Kidney epithelial cell (primary cell): ENCODE data around the gene PRR5L. TPM values are rescaled to one million over a fixed set of nuclear protein-coding genes. Genes with fewer than 3 reads are reported as not detected.

Experiments used
- DNase-seq: peaks from one replicate; pipeline ENCODE4 v3.0.0-alpha.2; 2010; ENCODE audit warnings: low read depth
- H3K27me3 ChIP-seq: 2 replicates; pipeline ENCODE4 v1.6.0; 2011; ENCODE audit warnings: low read length; ENCODE audit not compliant: control insufficient read depth, insufficient read depth
- H3K36me3 ChIP-seq: 2 replicates; pipeline ENCODE4 v1.5.1; 2011; ENCODE audit warnings: low read length; ENCODE audit not compliant: control insufficient read depth, insufficient read depth
- H3K4me3 ChIP-seq: 2 replicates; pipeline ENCODE4 v1.5.1; 2011; ENCODE audit warnings: low read depth, mild to moderate bottlenecking, control low read depth, low read length
- total RNA-seq: library from RNA; depleted of rRNA; stranded (reverse); fragments of >200 nt; gene quantifications from 2 replicates; pipeline ENCODE4 v1.2.3, GENCODE V29; 2015
- TF ChIP-seq, protein P1 (sequence below): IDR thresholded peaks from 2 replicates; pipeline ENCODE4 v1.5.1; 2011; ENCODE audit warnings: mild to moderate bottlenecking, moderate library complexity, low read length, control low read depth, inconsistent platforms; ENCODE audit not compliant: insufficient read depth, poor library complexity, severe bottlenecking

The PRR5L gene
- total RNA-seq, 1 donor from 2014 or later, result 15.9 TPM

DNA sequence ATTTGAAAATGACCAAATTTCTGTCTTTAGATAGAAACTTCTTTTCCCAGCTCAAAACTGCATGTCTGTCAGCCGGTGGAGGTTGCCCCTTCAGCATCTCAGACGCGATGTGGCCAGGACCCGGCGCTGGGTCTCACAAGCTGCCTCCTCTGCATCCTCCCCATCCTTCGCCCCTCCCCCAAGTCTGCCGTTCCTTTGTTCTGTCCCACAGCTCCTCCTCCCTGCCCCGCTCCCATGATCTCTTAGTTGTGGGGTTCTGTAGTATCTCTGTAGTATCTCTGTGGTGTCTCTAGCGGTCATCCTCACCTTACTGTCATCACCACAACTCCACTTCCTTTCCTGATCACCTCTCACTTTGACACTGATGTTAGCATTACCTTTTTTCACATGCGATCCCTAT, 164.1 kb downstream of the PRR5L start:
- no peak overlapping the region for H3K4me3 ChIP-seq
- no peaks in the 10 kb centered on the region for H3K27me3 ChIP-seq
- DNase-seq, result no peak
- TF ChIP-seq, protein P1, sequence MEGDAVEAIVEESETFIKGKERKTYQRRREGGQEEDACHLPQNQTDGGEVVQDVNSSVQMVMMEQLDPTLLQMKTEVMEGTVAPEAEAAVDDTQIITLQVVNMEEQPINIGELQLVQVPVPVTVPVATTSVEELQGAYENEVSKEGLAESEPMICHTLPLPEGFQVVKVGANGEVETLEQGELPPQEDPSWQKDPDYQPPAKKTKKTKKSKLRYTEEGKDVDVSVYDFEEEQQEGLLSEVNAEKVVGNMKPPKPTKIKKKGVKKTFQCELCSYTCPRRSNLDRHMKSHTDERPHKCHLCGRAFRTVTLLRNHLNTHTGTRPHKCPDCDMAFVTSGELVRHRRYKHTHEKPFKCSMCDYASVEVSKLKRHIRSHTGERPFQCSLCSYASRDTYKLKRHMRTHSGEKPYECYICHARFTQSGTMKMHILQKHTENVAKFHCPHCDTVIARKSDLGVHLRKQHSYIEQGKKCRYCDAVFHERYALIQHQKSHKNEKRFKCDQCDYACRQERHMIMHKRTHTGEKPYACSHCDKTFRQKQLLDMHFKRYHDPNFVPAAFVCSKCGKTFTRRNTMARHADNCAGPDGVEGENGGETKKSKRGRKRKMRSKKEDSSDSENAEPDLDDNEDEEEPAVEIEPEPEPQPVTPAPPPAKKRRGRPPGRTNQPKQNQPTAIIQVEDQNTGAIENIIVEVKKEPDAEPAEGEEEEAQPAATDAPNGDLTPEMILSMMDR, result no peak
- peaks cover 2% of the 10 kb centered on the region for H3K36me3 ChIP-seq

DNA sequence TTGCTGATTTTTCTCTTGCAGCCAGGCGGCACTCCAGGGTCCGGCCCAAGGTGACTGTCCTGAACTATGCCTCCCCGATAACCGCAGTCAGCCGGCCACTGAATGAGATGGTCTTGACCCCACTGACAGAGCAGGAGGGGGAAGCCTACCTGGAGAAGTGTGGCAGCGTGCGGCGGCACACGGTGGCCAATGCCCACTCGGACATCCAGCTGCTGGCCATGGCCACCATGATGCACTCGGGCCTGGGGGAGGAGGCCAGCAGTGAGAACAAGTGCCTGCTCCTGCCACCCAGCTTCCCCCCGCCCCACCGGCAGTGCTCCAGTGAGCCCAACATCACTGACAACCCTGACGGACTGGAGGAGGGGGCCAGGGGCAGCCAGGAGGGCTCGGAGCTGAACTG, 166.2 kb downstream of the PRR5L start:
- TF ChIP-seq, protein P1, result no peak
- H3K36me3 ChIP-seq, result peaks cover 2% of the 10 kb centered on the region

DNA sequence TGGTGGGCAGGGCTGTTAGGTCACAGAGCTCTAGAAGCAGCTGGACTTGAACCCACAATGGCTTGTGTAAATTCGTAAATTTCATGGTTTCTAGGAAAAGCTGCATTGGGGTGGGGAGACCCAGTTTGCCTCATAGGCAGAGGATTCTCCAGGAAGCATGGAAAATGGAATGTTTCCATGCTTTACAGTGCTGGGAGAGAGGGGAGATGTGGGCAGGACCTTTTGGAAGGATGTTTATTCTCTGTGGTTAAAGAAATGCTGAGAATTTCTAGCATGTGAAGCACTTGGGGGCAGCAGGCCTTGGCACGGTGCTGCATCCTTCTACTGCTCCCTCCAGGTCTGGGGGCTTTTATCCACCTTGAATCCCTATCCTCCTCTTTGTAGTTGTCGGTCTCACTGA, 167.7 kb downstream of the PRR5L start:
- H3K36me3 ChIP-seq, result no peaks in the 10 kb centered on the region

More for the DNA sequence above, 166.2 kb downstream of the PRR5L start:
- Histone ChIP-seq H3K4me3 (no peak overlapping the region), H3K27me3 (no peaks in the 10 kb centered on the region)
- DNase-seq, result no peak

DNA sequence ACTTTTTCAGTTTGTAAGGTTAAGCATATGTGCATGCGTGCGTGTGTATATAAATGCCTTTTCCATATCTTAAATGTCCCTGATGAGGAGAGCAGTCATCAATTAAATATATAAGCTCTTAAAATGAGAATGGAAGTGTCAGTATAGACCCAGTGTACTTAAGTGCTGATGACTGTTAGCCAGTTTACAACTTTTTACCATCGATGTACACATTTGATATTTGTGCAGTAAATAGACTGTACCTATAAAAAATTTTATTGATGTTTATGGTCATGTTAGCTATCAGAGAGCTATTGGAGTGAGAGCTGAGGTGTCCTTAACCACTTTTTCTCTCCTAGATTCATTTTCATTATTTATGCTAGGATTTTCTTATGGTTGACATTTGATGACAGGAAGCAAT, 168.6 kb downstream of the PRR5L start:
- TF ChIP-seq, protein P1, result no peak
- no peaks in the 10 kb centered on the region for H3K27me3 ChIP-seq
- H3K4me3 ChIP-seq, result no peak overlapping the region
- no peak for DNase-seq
- no peaks in the 10 kb centered on the region for H3K36me3 ChIP-seq

More for the DNA sequence above, 167.7 kb downstream of the PRR5L start:
- Histone ChIP-seq H3K27me3 (no peaks in the 10 kb centered on the region), H3K4me3 (no peak overlapping the region)
- no peak for DNase-seq
- TF ChIP-seq, protein P1, result no peak

DNA sequence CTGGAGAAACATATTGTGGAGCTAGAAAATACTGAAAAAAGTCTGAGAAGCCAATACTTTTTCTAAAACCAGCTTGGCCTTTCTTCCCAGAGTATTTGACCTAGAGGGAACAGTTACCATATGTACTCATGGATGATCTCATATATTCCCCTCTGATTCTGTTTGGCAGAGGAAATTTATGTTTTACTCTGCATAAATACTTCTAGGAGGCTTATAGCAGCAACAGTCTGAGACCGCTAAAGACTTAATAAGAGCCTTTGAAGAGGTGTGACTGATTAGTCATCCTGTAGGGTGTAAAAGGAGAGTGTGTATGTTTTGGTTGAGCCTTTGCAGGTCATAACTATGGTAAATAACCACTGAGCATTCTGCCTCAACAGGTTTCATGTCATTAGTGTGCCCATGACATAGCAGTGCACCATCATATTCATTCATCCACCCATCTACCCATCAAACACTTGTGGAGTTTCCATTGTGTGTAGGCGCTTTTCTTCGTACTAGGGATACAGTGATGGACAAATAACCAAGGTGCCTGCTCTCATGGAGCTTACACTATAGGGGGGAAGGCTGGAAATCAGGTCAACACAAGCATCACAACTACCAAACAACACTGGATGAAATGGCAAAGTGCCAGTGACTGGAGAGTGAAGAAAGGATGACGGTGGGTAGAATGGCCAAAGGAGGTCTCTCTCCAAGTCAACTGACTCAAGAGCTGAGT, 169.5 kb downstream of the PRR5L start:
- Histone ChIP-seq H3K4me3 (no peak overlapping the region), H3K36me3 (no peaks in the 10 kb centered on the region), H3K27me3 (no peaks in the 10 kb centered on the region)
- TF ChIP-seq, protein P1, result no peak
- DNase-seq, result no peak

DNA sequence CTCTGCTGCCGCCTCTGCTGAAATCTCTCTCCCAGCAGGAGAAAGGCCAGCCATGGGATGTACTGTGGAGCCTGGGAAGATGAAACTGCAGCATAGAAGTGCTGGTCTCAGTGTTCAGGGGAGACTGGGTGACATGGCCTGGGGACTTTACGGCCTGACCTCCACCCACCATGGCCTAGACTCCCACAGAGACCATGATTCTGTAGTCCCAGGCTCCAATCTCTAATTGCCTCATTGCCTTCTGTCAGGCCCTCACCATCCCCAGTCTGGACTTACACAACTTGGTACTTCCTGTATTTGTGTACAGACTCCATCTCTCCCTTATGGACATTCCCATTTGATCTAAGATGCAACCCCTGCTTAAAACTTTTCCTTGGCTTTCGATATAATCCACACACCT, 170.9 kb downstream of the PRR5L start:
- Histone ChIP-seq H3K27me3 (no peaks in the 10 kb centered on the region), H3K4me3 (no peak overlapping the region), H3K36me3 (no peaks in the 10 kb centered on the region)
- TF ChIP-seq, protein P1, result no peak
- DNase-seq, result no peak
